Parathyroid adenoma (tissue), 2 donors: ENCODE data around the gene RPS6KC1.

Source experiments
- H2AFZ ChIP-seq: fragments of 300-600 bp; sonication (generic); one replicate; pipeline ENCODE4 v1.7.0; 2017; ENCODE audit warnings: antibody characterized with exemption, mild to moderate bottlenecking
- H3K27ac ChIP-seq: fragments of 300-600 bp; sonication (generic); one replicate; pipeline ENCODE4 v1.7.0; 2017
- H3K27me3 ChIP-seq: fragments of 300-600 bp; sonication (generic); one replicate; pipeline ENCODE4 v1.7.0; 2017; ENCODE audit warnings: low read length; ENCODE audit not compliant: control insufficient read depth, insufficient read depth
- H3K36me3 ChIP-seq: fragments of 300-600 bp; sonication (generic); one replicate; pipeline ENCODE4 v1.7.0; 2017; ENCODE audit warnings: low read length; ENCODE audit not compliant: control insufficient read depth, insufficient read depth
- H3K4me1 ChIP-seq: fragments of 300-600 bp; sonication (generic); one replicate; pipeline ENCODE4 v1.7.0; 2017; ENCODE audit warnings: control low read depth
- H3K4me2 ChIP-seq: fragments of 300-600 bp; sonication (generic); one replicate; pipeline ENCODE4 v1.7.0; 2017; ENCODE audit warnings: low read length
- H3K4me3 ChIP-seq: fragments of 300-600 bp; sonication (generic); one replicate; pipeline ENCODE4 v1.7.0; 2017; ENCODE audit warnings: low read depth, low read length
- H3K79me2 ChIP-seq: fragments of 300-600 bp; sonication (generic); one replicate; pipeline ENCODE4 v1.7.0; 2017; ENCODE audit warnings: control low read depth
- H3K9ac ChIP-seq: fragments of 300-600 bp; sonication (generic); one replicate; pipeline ENCODE4 v1.7.0; 2017; ENCODE audit warnings: mild to moderate bottlenecking
- H3K9me3 ChIP-seq: fragments of 300-600 bp; sonication (generic); one replicate; pipeline ENCODE4 v1.7.0; 2017; ENCODE audit warnings: low read length; ENCODE audit not compliant: control insufficient read depth
- CTCF ChIP-seq: fragments of 300-600 bp; sonication (generic); IDR thresholded peaks from one replicate; pipeline ENCODE4 v1.7.0; 2017; ENCODE audit warnings: antibody characterized with exemption, mild to moderate bottlenecking
- donor health status: primary hyperparathyroidism.

The RPS6KC1 gene

GRCh38 chr1:213103377-213104306, 52.6 kb downstream of the RPS6KC1 start:
- H3K36me3 ChIP-seq: no peaks in the 10 kb centered on the region
- no peak for TF ChIP-seq CTCF
- no peaks in the 10 kb centered on the region for H3K4me1 ChIP-seq
- no peak overlapping the region for H3K9ac ChIP-seq
- no peak overlapping the region for H3K4me3 ChIP-seq
- H2AFZ ChIP-seq: no peak overlapping the region
- H3K79me2 ChIP-seq: no peaks in the 10 kb centered on the region
- no peak overlapping the region for H3K4me2 ChIP-seq
- H3K9me3 ChIP-seq: no peaks in the 10 kb centered on the region
- no peak overlapping the region for H3K27ac ChIP-seq
- no peaks in the 10 kb centered on the region for H3K27me3 ChIP-seq

- Histone ChIP-seq H3K36me3 (no peaks in the 10 kb centered on the region), H3K27me3 (no peaks in the 10 kb centered on the region), H3K27ac (no peak overlapping the region), H3K79me2 (no peaks in the 10 kb centered on the region), H3K4me1 (no peaks in the 10 kb centered on the region), H3K4me2 (no peak overlapping the region), H3K4me3 (no peak overlapping the region), H2AFZ (no peak overlapping the region), H3K9ac (no peak overlapping the region), H3K9me3 (no peaks in the 10 kb centered on the region)
- no peak for TF ChIP-seq CTCF
These were observed 53.6 kb downstream of the RPS6KC1 start for GRCh38 chr1:213104604-213105003.

GRCh38 chr1:213106298-213106697, 55.3 kb downstream of the RPS6KC1 start:
- Histone ChIP-seq H3K4me1 (no peaks in the 10 kb centered on the region), H3K9ac (no peak overlapping the region), H3K36me3 (no peaks in the 10 kb centered on the region), H3K79me2 (no peaks in the 10 kb centered on the region), H3K9me3 (no peaks in the 10 kb centered on the region), H3K4me3 (no peak overlapping the region), H3K27ac (no peak overlapping the region), H3K4me2 (no peak overlapping the region), H3K27me3 (no peaks in the 10 kb centered on the region), H2AFZ (no peak overlapping the region)
- TF ChIP-seq CTCF: no peak

GRCh38 chr1:213107613-213108012, 56.6 kb downstream of the RPS6KC1 start:
- H3K9me3 ChIP-seq: no peaks in the 10 kb centered on the region
- no peak for TF ChIP-seq CTCF
- H3K36me3 ChIP-seq: no peaks in the 10 kb centered on the region
- H3K27me3 ChIP-seq: no peaks in the 10 kb centered on the region
- H3K4me3 ChIP-seq: no peak overlapping the region
- no peaks in the 10 kb centered on the region for H3K4me1 ChIP-seq
- H3K4me2 ChIP-seq: no peak overlapping the region
- no peaks in the 10 kb centered on the region for H3K79me2 ChIP-seq
- no peak overlapping the region for H2AFZ ChIP-seq
- no peak overlapping the region for H3K27ac ChIP-seq
- no peak overlapping the region for H3K9ac ChIP-seq
